NK-92 (cell line): ENCODE data around the gene BIVM.
"Not testable (repeated sequence)": the region's sequence is repeated elsewhere in the genome, so short reads cannot be mapped to it uniquely, and the experiment has no call there.

Source experiments
- DNase-seq: peaks from one replicate; lab custom pipeline; 2025; ENCODE audit not compliant: unreplicated experiment; lab: John Stamatoyannopoulos, UW

Gene BIVM, protein sequence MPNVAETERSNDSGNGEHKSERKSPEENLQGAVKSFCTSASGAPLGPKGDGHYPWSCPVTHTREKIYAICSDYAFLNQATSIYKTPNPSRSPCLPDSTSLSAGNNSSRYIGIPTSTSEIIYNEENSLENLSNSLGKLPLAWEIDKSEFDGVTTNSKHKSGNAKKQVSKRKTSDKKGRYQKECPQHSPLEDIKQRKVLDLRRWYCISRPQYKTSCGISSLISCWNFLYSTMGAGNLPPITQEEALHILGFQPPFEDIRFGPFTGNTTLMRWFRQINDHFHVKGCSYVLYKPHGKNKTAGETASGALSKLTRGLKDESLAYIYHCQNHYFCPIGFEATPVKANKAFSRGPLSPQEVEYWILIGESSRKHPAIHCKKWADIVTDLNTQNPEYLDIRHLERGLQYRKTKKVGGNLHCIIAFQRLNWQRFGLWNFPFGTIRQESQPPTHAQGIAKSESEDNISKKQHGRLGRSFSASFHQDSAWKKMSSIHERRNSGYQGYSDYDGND

GRCh38 chr13:102798581-102799425 is at the start of gene BIVM, which contains the start of gene POGLUT2:
Gene BIVM, plus strand, starts transcription at chr13:102799119. Its CDS starts 8,149 bp downstream, at chr13:102807268.
Gene POGLUT2, minus strand, starts transcription at chr13:102798976. Its CDS starts 306 bp downstream, at chr13:102798670.
- no peak for DNase-seq

DNA sequence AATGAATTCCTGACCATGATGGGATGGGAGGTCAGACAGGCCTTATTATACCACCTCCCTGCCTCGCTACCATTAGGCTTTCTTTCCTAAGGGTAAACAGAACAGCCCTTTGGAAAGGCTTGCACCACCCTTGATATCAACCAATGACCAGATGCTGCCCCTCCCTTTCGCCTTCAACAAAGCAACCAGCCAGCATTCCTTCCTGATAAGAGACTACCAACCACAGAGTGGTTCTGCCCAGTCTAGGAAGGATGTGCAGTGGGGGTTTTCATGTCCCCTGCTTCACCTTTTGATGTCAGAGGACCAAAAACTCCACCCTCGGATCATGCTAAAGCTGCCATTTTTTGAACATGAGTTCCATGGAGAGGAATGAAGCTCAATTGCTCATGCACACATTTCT is 47.0 kb upstream of the BIVM start:
- DNase-seq, result no peak

- DNase-seq, result no peak
Observed at GRCh38 chr13:102757006-102757405, 41.9 kb upstream of the BIVM start.

GRCh38 chr13:102758842-102759241 is 40.1 kb upstream of the BIVM start:
- DNase-seq, result no peak

DNA sequence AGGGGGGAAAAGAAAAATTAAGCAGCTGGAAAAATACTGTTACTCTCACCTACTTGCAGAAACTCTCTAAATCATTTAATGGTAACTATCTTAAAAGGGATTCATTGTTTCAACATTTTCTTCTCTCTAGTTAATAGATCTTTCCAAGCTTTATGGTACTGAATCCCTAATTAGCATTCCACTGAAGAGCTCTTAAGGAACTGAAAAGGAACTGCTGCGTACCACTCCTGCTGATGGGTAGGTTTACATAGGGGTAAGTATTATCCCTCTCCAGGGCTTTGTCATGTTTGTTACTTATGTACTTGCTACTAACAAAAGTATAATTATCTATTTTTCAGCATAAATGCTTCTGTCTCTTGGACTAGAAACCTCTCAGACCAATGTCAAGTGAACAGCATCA is 37.8 kb upstream of the BIVM start:
- no peak for DNase-seq

- DNase-seq, result no peak
Observed at GRCh38 chr13:102763741-102764140, 35.2 kb upstream of the BIVM start.

DNA sequence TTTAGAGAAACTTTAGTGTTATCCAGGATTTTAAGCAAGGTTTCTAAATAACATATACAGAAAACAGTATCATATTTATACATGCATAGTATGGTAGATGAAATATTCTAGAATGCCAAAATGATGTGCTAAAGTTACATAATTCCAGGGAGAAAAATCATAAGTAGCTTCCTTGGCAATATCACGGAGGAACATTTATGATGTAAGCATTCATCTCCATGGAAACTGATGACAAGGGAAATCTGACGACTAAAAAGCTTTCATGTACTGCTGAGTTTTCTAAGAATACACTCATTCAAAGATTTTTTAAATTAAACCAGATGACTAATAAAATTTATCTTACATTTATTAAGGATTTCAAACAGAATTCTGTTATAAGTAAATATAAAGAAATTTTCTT is 30.0 kb upstream of the BIVM start:
- no peak for DNase-seq

GRCh38 chr13:102769679-102770078 is 29.2 kb upstream of the BIVM start:
- no peak for DNase-seq

- no peak for DNase-seq
Observed at GRCh38 chr13:102770435-102770834, 28.5 kb upstream of the BIVM start.

DNA sequence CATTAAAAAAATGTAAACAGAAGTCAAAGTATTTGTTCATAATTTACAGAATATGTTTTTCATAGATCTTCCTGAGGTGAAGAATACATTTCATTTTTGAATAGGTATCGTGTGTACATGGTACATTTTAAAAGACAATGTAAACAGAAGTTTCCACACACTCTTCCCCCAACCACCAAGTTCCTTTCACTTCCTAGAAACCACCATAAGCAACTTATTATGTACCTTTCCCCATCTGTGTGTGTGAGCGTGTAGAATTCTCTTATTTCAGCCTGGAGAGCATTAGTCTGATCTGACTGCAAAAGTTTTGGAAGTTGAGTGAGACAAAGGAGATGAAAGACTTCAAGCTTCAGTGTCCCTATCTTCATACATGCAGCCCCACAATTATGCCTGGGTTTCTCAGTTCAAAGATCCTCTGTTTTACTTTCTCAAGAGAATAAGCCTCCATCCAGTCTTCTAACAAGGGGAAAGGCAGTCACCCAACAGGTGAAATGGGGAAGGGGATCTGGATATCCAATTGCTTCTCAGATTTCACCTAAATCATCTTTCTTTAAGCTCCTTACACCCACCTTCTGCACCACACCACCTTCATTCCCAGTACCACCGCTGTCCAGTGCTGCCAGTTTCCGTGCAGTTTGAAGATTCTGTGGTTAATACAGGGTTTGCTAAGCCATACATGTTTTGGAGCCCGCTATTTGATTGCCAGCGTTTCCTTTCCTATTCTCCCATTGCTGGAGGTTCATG is 27.4 kb upstream of the BIVM start:
- no peak for DNase-seq

DNA sequence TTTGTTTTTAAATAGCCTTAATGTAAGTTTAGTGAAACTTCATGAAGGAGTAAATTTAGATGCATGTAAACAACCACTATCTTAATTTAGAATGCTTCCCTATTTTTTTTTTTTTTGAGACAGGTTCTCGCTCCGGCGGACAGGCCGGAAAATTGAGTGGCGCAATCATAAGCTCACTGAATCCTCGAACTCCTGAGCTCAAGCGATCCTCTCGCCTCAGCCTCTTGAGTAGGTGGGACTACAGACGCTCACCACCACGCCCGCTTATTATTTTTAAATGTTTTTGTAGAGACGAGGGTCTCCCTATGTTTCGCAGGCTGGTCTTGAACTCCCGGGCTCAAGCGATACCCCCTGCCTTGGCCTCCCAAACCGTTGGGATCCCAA is 26.9 kb upstream of the BIVM start:
- no peak for DNase-seq

- no peak for DNase-seq
Observed at GRCh38 chr13:102773441-102774213, 25.3 kb upstream of the BIVM start, which contains the start of gene TEX30. Gene TEX30, minus strand, starts transcription at chr13:102773786. Its CDS starts 3,760 bp downstream, at chr13:102770026.

- no peak for DNase-seq
Observed at GRCh38 chr13:102774214-102774568, 24.7 kb upstream of the BIVM start.

DNA sequence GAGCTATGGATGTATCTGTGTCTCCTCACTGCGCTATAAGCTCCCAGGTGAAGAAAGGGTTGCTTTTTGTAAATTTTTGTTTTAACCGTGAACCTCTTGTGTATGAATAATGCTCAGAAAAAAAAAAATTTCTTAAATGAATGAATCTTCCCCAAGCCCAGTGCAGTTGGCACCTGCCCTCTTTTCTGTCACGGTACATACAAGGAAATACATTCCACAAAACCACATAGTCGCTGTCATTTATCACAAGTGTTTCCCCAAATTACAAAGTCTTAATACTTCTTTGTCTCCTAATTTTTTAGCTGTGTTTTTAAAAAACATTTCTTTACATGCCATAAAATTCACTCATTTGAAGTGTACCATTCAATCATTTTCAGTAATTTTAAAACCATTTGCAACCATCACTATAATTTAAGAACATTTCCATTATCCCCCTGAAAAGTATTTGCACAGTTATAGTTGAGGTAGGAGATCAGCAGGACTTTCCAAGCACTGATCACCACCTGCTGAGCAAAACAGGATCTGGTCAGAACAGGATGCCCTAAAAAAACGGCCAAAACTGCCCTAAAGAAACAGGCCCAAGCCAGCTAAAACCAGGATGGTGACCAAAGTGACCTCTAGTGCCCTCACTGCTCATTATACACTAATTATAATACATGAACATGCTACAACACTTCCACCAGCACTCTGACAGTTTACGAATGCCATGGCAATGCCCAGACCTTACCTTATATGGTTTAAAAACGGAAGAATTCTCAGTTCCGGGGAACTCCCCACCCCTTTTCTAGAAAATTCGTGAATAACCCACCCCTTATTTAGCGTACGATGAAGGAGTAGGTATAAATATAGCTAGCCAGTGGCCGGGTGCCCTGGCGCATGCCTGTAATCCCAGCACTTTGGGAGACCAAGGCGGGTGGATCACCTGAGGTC is 24.1 kb upstream of the BIVM start:
- no peak for DNase-seq

- DNase-seq, result no peak
Observed at GRCh38 chr13:102776271-102776670, 22.6 kb upstream of the BIVM start.

DNA sequence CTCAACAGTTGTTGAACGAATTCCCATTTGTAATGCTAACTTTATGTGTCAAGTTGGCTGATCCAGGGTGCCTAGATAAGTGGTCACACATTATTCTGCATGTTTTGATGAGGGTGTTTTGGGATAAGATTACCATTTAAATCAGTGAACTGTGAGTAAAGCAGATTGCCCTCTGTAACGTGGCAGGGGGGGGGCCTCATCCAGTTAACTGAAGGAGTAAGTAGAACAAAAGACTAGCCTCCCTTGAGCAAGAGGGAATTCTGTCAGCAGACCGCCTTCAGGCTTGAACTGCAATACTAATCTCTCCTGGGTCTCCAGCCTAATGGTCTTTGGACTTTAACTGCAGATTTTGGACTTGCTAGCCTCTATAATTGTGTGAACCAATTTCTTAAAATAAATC is 21.2 kb upstream of the BIVM start:
- DNase-seq, result no peak

GRCh38 chr13:102779436-102780159 is 19.3 kb upstream of the BIVM start:
- DNase-seq, result no peak

DNA sequence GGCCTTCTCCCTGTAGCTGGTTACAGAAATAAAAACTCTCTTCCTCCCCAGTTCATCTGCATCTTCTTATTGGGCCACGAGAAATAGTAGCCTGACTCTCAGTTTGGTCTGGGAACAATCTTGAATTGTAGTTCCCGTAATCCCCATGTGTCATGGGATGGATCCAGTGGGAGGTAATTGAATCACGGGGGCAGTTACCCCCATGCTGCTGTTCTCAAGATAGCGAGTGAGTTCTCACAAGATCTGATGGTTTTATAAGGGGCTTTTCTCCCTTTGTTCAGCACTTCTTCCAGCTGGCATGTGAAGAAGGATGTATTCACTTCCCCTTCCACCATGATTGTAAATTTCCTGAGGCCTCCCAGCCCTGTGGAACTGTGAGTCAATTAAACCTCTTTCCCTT is 18.3 kb upstream of the BIVM start:
- DNase-seq, result not testable (repeated sequence)

- DNase-seq, result no peak
Observed at GRCh38 chr13:102781591-102781990, 17.3 kb upstream of the BIVM start.
